CD14-positive monocyte (primary cell): Measurements from ENCODE around the gene CDK3. TPM values are rescaled to one million over a fixed set of nuclear protein-coding genes. Genes with fewer than 3 reads are reported as not detected.

Experiments used
- DNase-seq, 3 donors: peaks; one replicate each; pipeline ENCODE4 v3.0.0-alpha.2; 2011 to 2022
- H2AFZ ChIP-seq: 2 replicates; pipeline ENCODE4 v1.6.0; 2012; ENCODE audit warnings: mild to moderate bottlenecking, low read depth, low read length, inconsistent platforms; ENCODE audit not compliant: insufficient read depth, poor library complexity, severe bottlenecking
- H3K27ac ChIP-seq, 2 donors: 1 replicate in 1 of 2; 2 replicates in 1 of 2; pipeline ENCODE4 v1.5.1; 2012 to 2013; ENCODE audit warnings: low read length in 2 of 2, control low read depth in 1 of 2, inconsistent platforms in 1 of 2, low read depth in 1 of 2, mild to moderate bottlenecking in 1 of 2
- H3K27me3 ChIP-seq, 2 donors: one replicate each; pipeline versions ENCODE4 v1.6.0 to v1.6.1; 2011 to 2013; ENCODE audit warnings: low read length in 2 of 2; ENCODE audit not compliant: control insufficient read depth in 2 of 2, insufficient read depth in 2 of 2
- H3K36me3 ChIP-seq, 2 donors: replicated peaks in 1 of 2; 1 replicate in 1 of 2; 2 replicates in 1 of 2; pipeline versions ENCODE4 v1.5.1 to v1.6.1; 2012 to 2013; ENCODE audit warnings: low read length in 2 of 2, control low read depth in 1 of 2, inconsistent platforms in 1 of 2, mild to moderate bottlenecking in 1 of 2; ENCODE audit not compliant: insufficient read depth in 2 of 2, control insufficient read depth in 1 of 2
- H3K4me1 ChIP-seq, 2 donors: 1 replicate in 1 of 2; 2 replicates in 1 of 2; pipeline versions ENCODE4 v1.5.1 to v1.6.1; 2012 to 2013; ENCODE audit warnings: low read length in 2 of 2, control low read depth in 1 of 2, inconsistent platforms in 1 of 2, mild to moderate bottlenecking in 1 of 2, moderate library complexity in 1 of 2; ENCODE audit not compliant: insufficient read depth in 2 of 2, control insufficient read depth in 1 of 2
- H3K4me2 ChIP-seq: replicated peaks from 2 replicates; pipeline ENCODE3; 2012; ENCODE audit warnings: low read length, moderate library complexity, mild to moderate bottlenecking; ENCODE audit not compliant: poor library complexity, severe bottlenecking; ENCODE audit errors: extremely low read depth
- H3K4me3 ChIP-seq, 3 experiments: fragments of 200-600 bp in 1 of 3; sonication (generic) in 1 of 3; replicated peaks in 1 of 3; 1 replicate in 2 of 3; 2 replicates in 1 of 3; pipeline ENCODE4 v1.5.1; 2011 to 2013; ENCODE audit warnings: low read length in 3 of 3, mild to moderate bottlenecking in 3 of 3, control low read depth in 2 of 3, low read depth in 2 of 3, inconsistent platforms in 1 of 3, moderate library complexity in 1 of 3
- H3K79me2 ChIP-seq: 2 replicates; pipeline ENCODE4 v1.6.0; 2012; ENCODE audit warnings: mild to moderate bottlenecking, control low read depth, inconsistent platforms, low read length, moderate library complexity; ENCODE audit not compliant: insufficient read depth
- H3K9ac ChIP-seq: 2 replicates; pipeline ENCODE4 v1.6.0; 2017; ENCODE audit warnings: low read length, mild to moderate bottlenecking; ENCODE audit not compliant: insufficient read depth, poor library complexity, severe bottlenecking
- H3K9me3 ChIP-seq, 2 donors: replicated peaks in 1 of 2; 1 replicate in 1 of 2; 2 replicates in 1 of 2; pipeline versions ENCODE4 v1.5.1 to v1.6.1; 2012 to 2013; ENCODE audit warnings: low read length in 2 of 2, control low read depth in 1 of 2; ENCODE audit not compliant: control insufficient read depth in 1 of 2, insufficient read depth in 1 of 2
- H4K20me1 ChIP-seq: 2 replicates; pipeline ENCODE4 v1.6.0; 2012; ENCODE audit warnings: mild to moderate bottlenecking, low read length, control low read depth, moderate library complexity; ENCODE audit not compliant: insufficient read depth
- H3K27ac Mint-ChIP-seq, 7 donors: one replicate each; pipeline ENCODE4 v1.8.0; 2020; ENCODE audit warnings: mild to moderate bottlenecking in 7 of 7, mixed read lengths in 7 of 7, moderate library complexity in 6 of 7, inconsistent platforms in 2 of 7
- H3K27me3 Mint-ChIP-seq, 3 donors: one replicate each; pipeline ENCODE4 v1.8.0; 2021 to 2022; ENCODE audit warnings: low read depth in 3 of 3, mild to moderate bottlenecking in 3 of 3, mixed read lengths in 3 of 3, moderate library complexity in 3 of 3, inconsistent platforms in 1 of 3
- H3K36me3 Mint-ChIP-seq, 2 donors: one replicate each; pipeline ENCODE4 v1.8.0; 2020; ENCODE audit warnings: mixed read lengths in 2 of 2, inconsistent platforms in 1 of 2, mild to moderate bottlenecking in 1 of 2
- H3K4me1 Mint-ChIP-seq: one replicate; pipeline ENCODE4 v1.8.0; 2020; ENCODE audit warnings: mild to moderate bottlenecking, mixed read lengths
- H3K4me3 Mint-ChIP-seq, 2 donors: one replicate each; pipeline ENCODE4 v1.8.0; 2020; ENCODE audit warnings: mild to moderate bottlenecking in 2 of 2, mixed read lengths in 2 of 2, moderate library complexity in 1 of 2
- H3K9me3 Mint-ChIP-seq, 7 donors: one replicate each; pipeline ENCODE4 v1.8.0; 2020 to 2022; ENCODE audit warnings: mixed read lengths in 7 of 7, mild to moderate bottlenecking in 6 of 7, moderate library complexity in 6 of 7, inconsistent platforms in 2 of 7
- CTCF ChIP-seq: fragments of 200-600 bp; IDR thresholded peaks from one replicate; pipeline ENCODE4 v1.8.0; 2022; ENCODE audit warnings: antibody characterized with exemption, mild to moderate bottlenecking
- WGBS: methylation state at CpG from one replicate; pipeline ENCODE4 v1.1.5; 2013; ENCODE audit warnings: missing lambda C conversion rate; ENCODE audit not compliant: insufficient coverage; 5-methylcytosine and 5-hydroxymethylcytosine counted together
- intact Hi-C, 2 donors: fragments of 100-400 bp; cut with micrococcal nuclease; formaldehyde crosslinking; loops; one replicate each; pipeline versions ENCODE4 v1.15.0 to v1.15.1; 2023
- polyA plus RNA-seq, 3 donors: library from polyadenylated mRNA; depleted of rRNA in 1 of 3; unstranded in 2 of 3; stranded (reverse) in 1 of 3; fragments of 300-500 nt in 2 of 3; fragments of >200 nt in 1 of 3; fragmentation: Illumina TruSeq in 2 of 3; gene quantifications; 1 replicate in 2 of 3; 2 replicates in 1 of 3; pipeline ENCODE4 v1.2.3, GENCODE V29; 2012 to 2021

CDK3 gene
- polyA plus RNA-seq, 3 donors = 25.5 TPM; not detected in 2

- WGBS = 91% methylated on average over 14 of the region's 16 CpGs
- no peak overlapping the region for H3K4me3 Mint-ChIP-seq
- peaks cover 17 to 29% of the 10 kb centered on the region in 2 donors for H3K36me3 Mint-ChIP-seq
- Histone ChIP-seq H3K4me3 (no peak overlapping the region), H4K20me1 (no peaks in the 10 kb centered on the region), H3K4me2 (no peak overlapping the region), H3K9me3 (no peaks in the 10 kb centered on the region), H3K27me3 (no peaks in the 10 kb centered on the region), H3K36me3 (peaks cover 5 to 22% of the 10 kb centered on the region in 2 donors), H3K9ac (no peak overlapping the region), H3K4me1 (no peaks in the 10 kb centered on the region), H2AFZ (no peak overlapping the region), H3K27ac (no peak overlapping the region), H3K79me2 (no peaks in the 10 kb centered on the region)
- H3K9me3 Mint-ChIP-seq = peaks cover 0 to 1% (median 0%) of the 10 kb centered on the region in 7 donors
- H3K27me3 Mint-ChIP-seq = peaks cover 1 to 3% (median 2%) of the 10 kb centered on the region in 3 donors
- no peak for DNase-seq
- no peak for TF ChIP-seq CTCF
- H3K4me1 Mint-ChIP-seq = no peaks in the 10 kb centered on the region
- intact Hi-C loops = no loop called here
- no peak overlapping the region for H3K27ac Mint-ChIP-seq
Observed at GRCh38 chr17:76007850-76008165, 7.2 kb downstream of the CDK3 start.

- no peaks in the 10 kb centered on the region for H4K20me1 ChIP-seq
- 98% methylated on average over 33 of the region's 36 CpGs for WGBS
- H3K9me3 Mint-ChIP-seq = peaks cover 0 to 1% (median 0%) of the 10 kb centered on the region in 7 donors
- no peaks in the 10 kb centered on the region for H3K79me2 ChIP-seq
- H3K36me3 Mint-ChIP-seq = peaks cover 15 to 29% of the 10 kb centered on the region in 2 donors
- H3K9ac ChIP-seq = no peak overlapping the region
- no peak overlapping the region for H3K4me3 Mint-ChIP-seq
- H3K36me3 ChIP-seq = peaks cover 5 to 20% of the 10 kb centered on the region in 2 donors
- H3K27ac ChIP-seq = no peak overlapping the region
- intact Hi-C loops = no loop called here
- no peak overlapping the region for H3K4me2 ChIP-seq
- H3K27ac Mint-ChIP-seq = no peak overlapping the region
- no peaks in the 10 kb centered on the region for H3K9me3 ChIP-seq
- no peak for TF ChIP-seq CTCF
- H3K27me3 Mint-ChIP-seq = peaks cover 1 to 3% (median 2%) of the 10 kb centered on the region in 3 donors
- H3K4me1 ChIP-seq = no peaks in the 10 kb centered on the region
- no peaks in the 10 kb centered on the region for H3K27me3 ChIP-seq
- H3K4me3 ChIP-seq = no peak overlapping the region
- H2AFZ ChIP-seq = no peak overlapping the region
- no peaks in the 10 kb centered on the region for H3K4me1 Mint-ChIP-seq
- no peak for DNase-seq
Observed at GRCh38 chr17:76008208-76008607, 7.6 kb downstream of the CDK3 start.
